K562 (cell line): ENCODE results near the gene SHC1. TPM values are rescaled to one million over a fixed set of nuclear protein-coding genes. Genes with fewer than 3 reads are reported as not detected.
A peak's percentile ranks its signal among the peaks of the same experiment; 100 is the strongest.

Experiments
- BRCA1 ChIP-seq, 2 experiments: fragments of 450-650 bp in 1 of 2; sonication (generic) in 1 of 2; formaldehyde crosslinking in 1 of 2; IDR thresholded peaks; 2 replicates each; pipeline versions ENCODE4 v1.5.0 to v1.6.1; 2017 to 2020; ENCODE audit warnings: mild to moderate bottlenecking in 1 of 2, missing genetic modification reagents in 1 of 2
- HNRNPK ChIP-seq: fragments of 200-400 bp; formaldehyde crosslinking; IDR thresholded peaks from one replicate; pipeline ENCODE4 v1.6.1; 2018; ENCODE audit warnings: mild to moderate bottlenecking, low read depth, low read length; ENCODE audit not compliant: poor library complexity, severe bottlenecking
- LCOR ChIP-seq: sonication (generic); formaldehyde crosslinking; IDR thresholded peaks from 2 replicates; pipeline ENCODE4 v1.8.0; 2022; ENCODE audit warnings: mild to moderate bottlenecking, missing genetic modification reagents
- polyA plus RNA-seq, 8 experiments: library from polyadenylated mRNA; depleted of rRNA in 4 of 8; stranded (reverse) in 5 of 8; unstranded in 3 of 8; fragments of >200 nt; fragmentation: Nextera tagmentation in 2 of 8; fragmentation: Illumina TruSeq in 1 of 8; extraction: Ambion mirVana in 2 of 8; extraction: Trizol in 1 of 8; gene quantifications; 2 replicates each; pipeline versions ENCODE4 v1.2.1 to v1.2.3, GENCODE V29; 2011 to 2014; ENCODE audit warnings: inconsistent platforms in 1 of 8, missing spikeins in 1 of 8
- total RNA-seq, 7 experiments: library from RNA; depleted of rRNA in 6 of 7; stranded (reverse); fragments of >200 nt in 6 of 7; fragmentation: Illumina TruSeq in 2 of 7; extraction: Trizol in 2 of 7; gene quantifications; 2 replicates each; pipeline versions ENCODE4 v1.2.1 to v1.2.3, GENCODE V29; 2011 to 2021; ENCODE audit warnings: low replicate concordance in 1 of 7
- TF ChIP-seq, protein P1 (sequence below): fragments of 450-650 bp; IDR thresholded peaks from 2 replicates; pipeline ENCODE4 v1.6.1; 2016; ENCODE audit warnings: low read depth
- TF ChIP-seq, protein P2 (sequence below): sonication (generic); formaldehyde crosslinking; IDR thresholded peaks from 2 replicates; pipeline ENCODE4 v1.8.1; 2023; ENCODE audit warnings: mild to moderate bottlenecking, missing genetic modification reagents
- TF ChIP-seq, protein P3 (sequence below): fragments of 450-650 bp; IDR thresholded peaks from 2 replicates; pipeline ENCODE4 v1.6.1; 2017; ENCODE audit warnings: antibody characterized with exemption, mild to moderate bottlenecking
- TF ChIP-seq, protein P4 (sequence below): fragments of 450-650 bp; formaldehyde crosslinking; IDR thresholded peaks from 2 replicates; pipeline ENCODE4 v1.4.0; 2020; ENCODE audit warnings: mild to moderate bottlenecking, moderate library complexity

Gene SHC1
- total and polyA plus RNA-seq, 9 of the 15 experiments (the other 6 are each of a cell fraction or from before 2014, with no cell fraction given), result 4.1 to 113 (median 51.9) TPM

DNA sequence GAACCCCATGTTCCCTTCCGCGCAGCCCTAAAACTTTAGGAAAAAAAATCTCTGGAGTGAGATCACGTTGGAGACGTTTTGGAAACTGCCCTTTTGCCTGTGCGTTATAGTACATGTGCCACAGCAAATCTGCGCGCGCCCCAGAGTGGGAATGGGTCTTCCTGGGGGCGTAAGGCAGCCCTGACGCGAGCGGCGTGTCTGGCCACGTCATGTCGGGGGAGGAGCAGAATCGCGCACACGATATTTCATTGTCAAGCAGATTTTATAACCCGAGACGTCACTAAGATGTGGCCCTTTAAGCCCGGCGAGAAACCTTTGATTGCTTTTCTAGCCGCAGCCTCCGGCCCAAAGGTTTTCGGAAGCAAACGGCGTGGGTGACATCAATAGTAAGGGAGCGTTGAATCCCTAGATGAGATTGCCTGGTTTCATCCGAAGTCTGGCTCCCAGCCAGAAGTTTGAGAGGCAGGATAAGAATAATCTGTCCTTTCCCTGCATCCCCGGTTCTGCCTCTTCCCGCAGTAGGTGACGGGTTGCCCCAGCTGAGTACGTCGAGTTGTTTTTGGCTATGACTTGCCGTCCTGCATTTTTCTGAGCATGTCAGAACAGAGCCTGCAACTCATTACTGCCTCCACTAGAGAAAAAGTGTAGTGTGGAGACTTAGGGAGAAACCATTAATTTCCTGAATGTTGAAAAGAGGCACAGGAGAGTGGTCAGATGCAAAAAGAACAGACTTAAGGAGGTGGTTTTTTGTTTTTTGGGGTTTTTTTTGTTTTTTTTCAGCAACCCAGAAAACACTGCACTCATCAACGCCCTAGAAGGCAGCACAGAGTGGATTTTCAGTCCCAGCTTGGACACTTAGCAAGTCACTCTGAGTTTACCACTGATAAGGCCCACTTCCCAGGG, 33.2 kb downstream of the SHC1 start (continued):
- TF ChIP-seq, protein P1, sequence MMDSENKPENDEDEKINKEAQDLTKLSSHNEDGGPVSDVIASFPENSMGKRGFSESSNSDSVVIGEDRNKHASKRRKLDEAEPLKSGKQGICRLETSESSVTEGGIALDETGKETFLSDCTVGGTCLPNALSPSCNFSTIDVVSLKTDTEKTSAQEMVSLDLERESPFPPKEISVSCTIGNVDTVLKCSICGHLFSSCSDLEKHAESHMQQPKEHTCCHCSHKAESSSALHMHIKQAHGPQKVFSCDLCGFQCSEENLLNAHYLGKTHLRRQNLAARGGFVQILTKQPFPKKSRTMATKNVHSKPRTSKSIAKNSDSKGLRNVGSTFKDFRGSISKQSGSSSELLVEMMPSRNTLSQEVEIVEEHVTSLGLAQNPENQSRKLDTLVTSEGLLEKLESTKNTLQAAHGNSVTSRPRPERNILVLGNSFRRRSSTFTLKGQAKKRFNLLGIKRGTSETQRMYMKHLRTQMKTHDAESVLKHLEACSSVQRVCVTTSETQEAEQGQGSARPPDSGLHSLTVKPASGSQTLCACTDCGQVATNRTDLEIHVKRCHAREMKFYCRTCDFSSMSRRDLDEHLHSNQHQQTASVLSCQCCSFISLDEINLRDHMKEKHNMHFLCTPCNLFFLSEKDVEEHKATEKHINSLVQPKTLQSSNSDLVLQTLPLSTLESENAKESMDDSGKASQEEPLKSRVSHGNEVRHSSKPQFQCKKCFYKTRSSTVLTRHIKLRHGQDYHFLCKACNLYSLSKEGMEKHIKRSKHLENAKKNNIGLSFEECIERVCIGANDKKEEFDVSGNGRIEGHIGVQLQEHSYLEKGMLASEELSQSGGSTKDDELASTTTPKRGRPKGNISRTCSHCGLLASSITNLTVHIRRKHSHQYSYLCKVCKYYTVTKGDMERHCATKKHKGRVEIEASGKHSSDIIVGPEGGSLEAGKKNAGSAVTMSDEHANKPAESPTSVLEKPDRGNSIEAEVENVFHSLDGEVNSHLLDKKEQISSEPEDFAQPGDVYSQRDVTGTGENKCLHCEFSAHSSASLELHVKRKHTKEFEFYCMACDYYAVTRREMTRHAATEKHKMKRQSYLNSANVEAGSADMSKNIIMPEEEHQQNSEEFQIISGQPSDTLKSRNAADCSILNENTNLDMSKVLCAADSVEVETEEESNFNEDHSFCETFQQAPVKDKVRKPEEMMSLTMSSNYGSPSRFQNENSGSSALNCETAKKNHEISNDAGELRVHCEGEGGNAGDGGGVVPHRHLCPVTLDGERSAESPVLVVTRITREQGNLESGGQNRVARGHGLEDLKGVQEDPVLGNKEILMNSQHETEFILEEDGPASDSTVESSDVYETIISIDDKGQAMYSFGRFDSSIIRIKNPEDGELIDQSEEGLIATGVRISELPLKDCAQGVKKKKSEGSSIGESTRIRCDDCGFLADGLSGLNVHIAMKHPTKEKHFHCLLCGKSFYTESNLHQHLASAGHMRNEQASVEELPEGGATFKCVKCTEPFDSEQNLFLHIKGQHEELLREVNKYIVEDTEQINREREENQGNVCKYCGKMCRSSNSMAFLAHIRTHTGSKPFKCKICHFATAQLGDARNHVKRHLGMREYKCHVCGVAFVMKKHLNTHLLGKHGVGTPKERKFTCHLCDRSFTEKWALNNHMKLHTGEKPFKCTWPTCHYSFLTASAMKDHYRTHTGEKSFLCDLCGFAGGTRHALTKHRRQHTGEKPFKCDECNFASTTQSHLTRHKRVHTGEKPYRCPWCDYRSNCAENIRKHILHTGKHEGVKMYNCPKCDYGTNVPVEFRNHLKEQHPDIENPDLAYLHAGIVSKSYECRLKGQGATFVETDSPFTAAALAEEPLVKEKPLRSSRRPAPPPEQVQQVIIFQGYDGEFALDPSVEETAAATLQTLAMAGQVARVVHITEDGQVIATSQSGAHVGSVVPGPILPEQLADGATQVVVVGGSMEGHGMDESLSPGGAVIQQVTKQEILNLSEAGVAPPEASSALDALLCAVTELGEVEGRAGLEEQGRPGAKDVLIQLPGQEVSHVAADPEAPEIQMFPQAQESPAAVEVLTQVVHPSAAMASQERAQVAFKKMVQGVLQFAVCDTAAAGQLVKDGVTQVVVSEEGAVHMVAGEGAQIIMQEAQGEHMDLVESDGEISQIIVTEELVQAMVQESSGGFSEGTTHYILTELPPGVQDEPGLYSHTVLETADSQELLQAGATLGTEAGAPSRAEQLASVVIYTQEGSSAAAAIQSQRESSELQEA, result no peak
- TF ChIP-seq BRCA1 (IDR thresholded peaks at IDR 0.05) (no peak), BRCA1 (CRISPR knock-in tag; IDR thresholded peaks at IDR 0.05) (no peak), HNRNPK (no peak), LCOR (no peak)
- TF ChIP-seq, protein P2, sequence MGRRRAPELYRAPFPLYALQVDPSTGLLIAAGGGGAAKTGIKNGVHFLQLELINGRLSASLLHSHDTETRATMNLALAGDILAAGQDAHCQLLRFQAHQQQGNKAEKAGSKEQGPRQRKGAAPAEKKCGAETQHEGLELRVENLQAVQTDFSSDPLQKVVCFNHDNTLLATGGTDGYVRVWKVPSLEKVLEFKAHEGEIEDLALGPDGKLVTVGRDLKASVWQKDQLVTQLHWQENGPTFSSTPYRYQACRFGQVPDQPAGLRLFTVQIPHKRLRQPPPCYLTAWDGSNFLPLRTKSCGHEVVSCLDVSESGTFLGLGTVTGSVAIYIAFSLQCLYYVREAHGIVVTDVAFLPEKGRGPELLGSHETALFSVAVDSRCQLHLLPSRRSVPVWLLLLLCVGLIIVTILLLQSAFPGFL, result no peak
- TF ChIP-seq, protein P3, sequence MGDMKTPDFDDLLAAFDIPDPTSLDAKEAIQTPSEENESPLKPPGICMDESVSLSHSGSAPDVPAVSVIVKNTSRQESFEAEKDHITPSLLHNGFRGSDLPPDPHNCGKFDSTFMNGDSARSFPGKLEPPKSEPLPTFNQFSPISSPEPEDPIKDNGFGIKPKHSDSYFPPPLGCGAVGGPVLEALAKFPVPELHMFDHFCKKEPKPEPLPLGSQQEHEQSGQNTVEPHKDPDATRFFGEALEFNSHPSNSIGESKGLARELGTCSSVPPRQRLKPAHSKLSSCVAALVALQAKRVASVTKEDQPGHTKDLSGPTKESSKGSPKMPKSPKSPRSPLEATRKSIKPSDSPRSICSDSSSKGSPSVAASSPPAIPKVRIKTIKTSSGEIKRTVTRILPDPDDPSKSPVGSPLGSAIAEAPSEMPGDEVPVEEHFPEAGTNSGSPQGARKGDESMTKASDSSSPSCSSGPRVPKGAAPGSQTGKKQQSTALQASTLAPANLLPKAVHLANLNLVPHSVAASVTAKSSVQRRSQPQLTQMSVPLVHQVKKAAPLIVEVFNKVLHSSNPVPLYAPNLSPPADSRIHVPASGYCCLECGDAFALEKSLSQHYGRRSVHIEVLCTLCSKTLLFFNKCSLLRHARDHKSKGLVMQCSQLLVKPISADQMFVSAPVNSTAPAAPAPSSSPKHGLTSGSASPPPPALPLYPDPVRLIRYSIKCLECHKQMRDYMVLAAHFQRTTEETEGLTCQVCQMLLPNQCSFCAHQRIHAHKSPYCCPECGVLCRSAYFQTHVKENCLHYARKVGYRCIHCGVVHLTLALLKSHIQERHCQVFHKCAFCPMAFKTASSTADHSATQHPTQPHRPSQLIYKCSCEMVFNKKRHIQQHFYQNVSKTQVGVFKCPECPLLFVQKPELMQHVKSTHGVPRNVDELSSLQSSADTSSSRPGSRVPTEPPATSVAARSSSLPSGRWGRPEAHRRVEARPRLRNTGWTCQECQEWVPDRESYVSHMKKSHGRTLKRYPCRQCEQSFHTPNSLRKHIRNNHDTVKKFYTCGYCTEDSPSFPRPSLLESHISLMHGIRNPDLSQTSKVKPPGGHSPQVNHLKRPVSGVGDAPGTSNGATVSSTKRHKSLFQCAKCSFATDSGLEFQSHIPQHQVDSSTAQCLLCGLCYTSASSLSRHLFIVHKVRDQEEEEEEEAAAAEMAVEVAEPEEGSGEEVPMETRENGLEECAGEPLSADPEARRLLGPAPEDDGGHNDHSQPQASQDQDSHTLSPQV, result 0 out of 2 replicates have a peak, but pooled peaks have one; percentile 20
- TF ChIP-seq, protein P4, sequence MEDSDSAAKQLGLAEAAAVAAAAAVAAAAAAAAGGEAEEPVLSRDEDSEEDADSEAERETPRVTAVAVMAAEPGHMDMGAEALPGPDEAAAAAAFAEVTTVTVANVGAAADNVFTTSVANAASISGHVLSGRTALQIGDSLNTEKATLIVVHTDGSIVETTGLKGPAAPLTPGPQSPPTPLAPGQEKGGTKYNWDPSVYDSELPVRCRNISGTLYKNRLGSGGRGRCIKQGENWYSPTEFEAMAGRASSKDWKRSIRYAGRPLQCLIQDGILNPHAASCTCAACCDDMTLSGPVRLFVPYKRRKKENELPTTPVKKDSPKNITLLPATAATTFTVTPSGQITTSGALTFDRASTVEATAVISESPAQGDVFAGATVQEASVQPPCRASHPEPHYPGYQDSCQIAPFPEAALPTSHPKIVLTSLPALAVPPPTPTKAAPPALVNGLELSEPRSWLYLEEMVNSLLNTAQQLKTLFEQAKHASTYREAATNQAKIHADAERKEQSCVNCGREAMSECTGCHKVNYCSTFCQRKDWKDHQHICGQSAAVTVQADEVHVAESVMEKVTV (CRISPR knock-in tag), result 0 out of 2 replicates have a peak, but pooled peaks have one; percentile 21
